GM18508 (cell line): ENCODE data around the gene RAI1.

ENCODE experiments used
- ATAC-seq: cut with Tn5 transposase; IDR thresholded peaks from one replicate; pipeline ENCODE4 v1.9.1; 2021; ENCODE audit warnings: moderate number of reproducible peaks; ENCODE audit not compliant: insufficient read depth, unreplicated experiment

The RAI1 gene

GRCh38 chr17:17761894-17762743 lies 80.9 kb downstream of the RAI1 start:
- no peak for ATAC-seq

GRCh38 chr17:17762744-17763105 lies 81.5 kb downstream of the RAI1 start:
- ATAC-seq = no peak

- no peak for ATAC-seq
Observed at GRCh38 chr17:17763136-17763535, 81.9 kb downstream of the RAI1 start.

- no peak for ATAC-seq
Observed at GRCh38 chr17:17763734-17764133, 82.5 kb downstream of the RAI1 start.

- ATAC-seq = no peak
Observed at GRCh38 chr17:17765359-17766076, 84.3 kb downstream of the RAI1 start.

GRCh38 chr17:17766077-17766743 lies 85.0 kb downstream of the RAI1 start:
- ATAC-seq = no peak

GRCh38 chr17:17766744-17767120 lies 85.5 kb downstream of the RAI1 start:
- no peak for ATAC-seq

GRCh38 chr17:17767154-17767869 lies 86.1 kb downstream of the RAI1 start:
- no peak for ATAC-seq

- no peak for ATAC-seq
Observed at GRCh38 chr17:17767887-17768418, 86.7 kb downstream of the RAI1 start.

GRCh38 chr17:17768424-17769088 lies 87.3 kb downstream of the RAI1 start:
- ATAC-seq = no peak

- ATAC-seq = no peak
Observed at GRCh38 chr17:17769869-17770631, 88.8 kb downstream of the RAI1 start.

- no peak for ATAC-seq
Observed at GRCh38 chr17:17770632-17771044, 89.4 kb downstream of the RAI1 start.

GRCh38 chr17:17771498-17772201 lies 90.4 kb downstream of the RAI1 start:
- ATAC-seq = no peak

- ATAC-seq = no peak
Observed at GRCh38 chr17:17772231-17772630, 91.0 kb downstream of the RAI1 start.

- ATAC-seq = no peak
Observed at GRCh38 chr17:17774009-17774881, 93.0 kb downstream of the RAI1 start.

GRCh38 chr17:17776889-17777288 lies 95.6 kb downstream of the RAI1 start:
- no peak for ATAC-seq

- ATAC-seq = no peak
Observed at GRCh38 chr17:17778308-17779014, 97.2 kb downstream of the RAI1 start.
